Activated CD4-positive, alpha-beta T cell treated with anti-CD3 and anti-CD28 coated beads, Interleukin-2, amount 10 ng/mL, durations not matched to agents 24 days and 14 days (primary cell): ENCODE measurements around the gene PLCH2. TPM values are rescaled to one million over a fixed set of nuclear protein-coding genes. Genes with fewer than 3 reads are reported as not detected.
"Not testable (repeated sequence)": the region's sequence is repeated elsewhere in the genome, so short reads cannot be mapped to it uniquely, and the experiment has no call there.

Experiments used
- DNase-seq: peaks from one replicate; pipeline ENCODE4 v3.0.0; 2022
- H3K27ac Mint-ChIP-seq: one replicate; pipeline ENCODE4 v1.8.0; 2022; ENCODE audit warnings: mild to moderate bottlenecking, mixed read lengths
- H3K27me3 Mint-ChIP-seq: one replicate; pipeline ENCODE4 v1.8.0; 2022; ENCODE audit warnings: mixed read lengths
- H3K36me3 Mint-ChIP-seq: one replicate; pipeline ENCODE4 v1.8.0; 2022; ENCODE audit warnings: low read depth, mild to moderate bottlenecking, mixed read lengths
- H3K4me1 Mint-ChIP-seq: one replicate; pipeline ENCODE4 v1.8.0; 2021; ENCODE audit warnings: mixed read lengths
- H3K4me3 Mint-ChIP-seq: one replicate; pipeline ENCODE4 v1.8.0; 2022; ENCODE audit warnings: mild to moderate bottlenecking, moderate library complexity, mixed read lengths
- H3K9me3 Mint-ChIP-seq: one replicate; pipeline ENCODE4 v1.8.0; 2021; ENCODE audit warnings: mixed read lengths
- intact Hi-C: fragments of 100-400 bp; cut with micrococcal nuclease; formaldehyde crosslinking; loops from one replicate; pipeline ENCODE4 v1.15.1; 2023
- total RNA-seq: library from RNA; stranded (reverse); gene quantifications from 2 replicates; pipeline ENCODE4 v1.2.3, GENCODE V29; 2022

The PLCH2 gene
- total RNA-seq, 1 donor from 2014 or later = 2.8 TPM

GRCh38 chr1:2446394-2446793 is 29.7 kb upstream of the PLCH2 start:
- intact Hi-C loops = no loop called here
- Mint-ChIP-seq H3K4me3 (no peak overlapping the region), H3K9me3 (no peaks in the 10 kb centered on the region), H3K27me3 (peaks cover 9% of the 10 kb centered on the region), H3K4me1 (no peaks in the 10 kb centered on the region), H3K27ac (no peak overlapping the region), H3K36me3 (no peaks in the 10 kb centered on the region)
- no peak for DNase-seq

GRCh38 chr1:2446861-2447260 is 29.2 kb upstream of the PLCH2 start:
- DNase-seq = no peak
- H3K27me3 Mint-ChIP-seq = peaks cover 9% of the 10 kb centered on the region
- no peaks in the 10 kb centered on the region for H3K9me3 Mint-ChIP-seq
- H3K27ac Mint-ChIP-seq = no peak overlapping the region
- intact Hi-C loops = no loop called here
- no peak overlapping the region for H3K4me3 Mint-ChIP-seq
- no peaks in the 10 kb centered on the region for H3K36me3 Mint-ChIP-seq
- no peaks in the 10 kb centered on the region for H3K4me1 Mint-ChIP-seq

GRCh38 chr1:2447276-2448097 is 28.6 kb upstream of the PLCH2 start:
- Mint-ChIP-seq H3K4me1 (no peaks in the 10 kb centered on the region), H3K9me3 (no peaks in the 10 kb centered on the region), H3K4me3 (no peak overlapping the region), H3K27ac (no peak overlapping the region), H3K27me3 (peaks cover 9% of the 10 kb centered on the region), H3K36me3 (no peaks in the 10 kb centered on the region)
- intact Hi-C loops = no loop called here
- no peak for DNase-seq

GRCh38 chr1:2448098-2448445 is 28.0 kb upstream of the PLCH2 start:
- Mint-ChIP-seq H3K36me3 (no peaks in the 10 kb centered on the region), H3K27ac (no peak overlapping the region), H3K4me3 (no peak overlapping the region), H3K27me3 (peaks cover 6% of the 10 kb centered on the region), H3K4me1 (no peaks in the 10 kb centered on the region), H3K9me3 (no peaks in the 10 kb centered on the region)
- no peak for DNase-seq
- intact Hi-C loops = no loop called here

GRCh38 chr1:2449636-2450454 is 26.2 kb upstream of the PLCH2 start:
- H3K4me3 Mint-ChIP-seq = no peak overlapping the region
- no peaks in the 10 kb centered on the region for H3K4me1 Mint-ChIP-seq
- no peak for DNase-seq
- no peaks in the 10 kb centered on the region for H3K9me3 Mint-ChIP-seq
- H3K36me3 Mint-ChIP-seq = no peaks in the 10 kb centered on the region
- H3K27me3 Mint-ChIP-seq = peaks cover 4% of the 10 kb centered on the region
- intact Hi-C loops = no loop called here
- H3K27ac Mint-ChIP-seq = no peak overlapping the region

GRCh38 chr1:2451741-2452140 is 24.3 kb upstream of the PLCH2 start:
- intact Hi-C loops = no loop called here
- no peaks in the 10 kb centered on the region for H3K27me3 Mint-ChIP-seq
- no peak overlapping the region for H3K4me3 Mint-ChIP-seq
- no peaks in the 10 kb centered on the region for H3K4me1 Mint-ChIP-seq
- H3K9me3 Mint-ChIP-seq = no peaks in the 10 kb centered on the region
- no peak for DNase-seq
- H3K27ac Mint-ChIP-seq = no peak overlapping the region
- H3K36me3 Mint-ChIP-seq = no peaks in the 10 kb centered on the region

- Mint-ChIP-seq H3K4me3 (no peak overlapping the region), H3K9me3 (no peaks in the 10 kb centered on the region), H3K4me1 (no peaks in the 10 kb centered on the region), H3K36me3 (no peaks in the 10 kb centered on the region), H3K27ac (no peak overlapping the region), H3K27me3 (no peaks in the 10 kb centered on the region)
- no peak for DNase-seq
- intact Hi-C loops = no loop called here
Observed at GRCh38 chr1:2452201-2452931, 23.7 kb upstream of the PLCH2 start.

GRCh38 chr1:2452932-2453315 is 23.2 kb upstream of the PLCH2 start:
- Mint-ChIP-seq H3K36me3 (no peaks in the 10 kb centered on the region), H3K4me3 (no peak overlapping the region), H3K9me3 (no peaks in the 10 kb centered on the region), H3K4me1 (no peaks in the 10 kb centered on the region), H3K27ac (no peak overlapping the region), H3K27me3 (no peaks in the 10 kb centered on the region)
- DNase-seq = no peak
- intact Hi-C loops = no loop called here

- H3K4me1 Mint-ChIP-seq = no peaks in the 10 kb centered on the region
- no peak overlapping the region for H3K27ac Mint-ChIP-seq
- H3K4me3 Mint-ChIP-seq = no peak overlapping the region
- H3K36me3 Mint-ChIP-seq = no peaks in the 10 kb centered on the region
- DNase-seq = no peak
- intact Hi-C loops = no loop called here
- H3K27me3 Mint-ChIP-seq = no peaks in the 10 kb centered on the region
- no peaks in the 10 kb centered on the region for H3K9me3 Mint-ChIP-seq
Observed at GRCh38 chr1:2454227-2454626, 21.9 kb upstream of the PLCH2 start.

- Mint-ChIP-seq H3K27me3 (no peaks in the 10 kb centered on the region), H3K36me3 (no peaks in the 10 kb centered on the region), H3K9me3 (no peaks in the 10 kb centered on the region), H3K4me3 (no peak overlapping the region), H3K27ac (no peak overlapping the region), H3K4me1 (no peaks in the 10 kb centered on the region)
- intact Hi-C loops = no loop called here
- DNase-seq = no peak
Observed at GRCh38 chr1:2455757-2456156, 20.3 kb upstream of the PLCH2 start.

- Mint-ChIP-seq H3K9me3 (no peaks in the 10 kb centered on the region), H3K4me3 (no peak overlapping the region), H3K36me3 (no peaks in the 10 kb centered on the region), H3K4me1 (no peaks in the 10 kb centered on the region), H3K27ac (no peak overlapping the region), H3K27me3 (no peaks in the 10 kb centered on the region)
- no peak for DNase-seq
- intact Hi-C loops = no loop called here
Observed at GRCh38 chr1:2457444-2457843, 18.6 kb upstream of the PLCH2 start.

GRCh38 chr1:2458687-2459086 is 17.4 kb upstream of the PLCH2 start:
- Mint-ChIP-seq H3K36me3 (no peaks in the 10 kb centered on the region), H3K27me3 (no peaks in the 10 kb centered on the region), H3K9me3 (no peaks in the 10 kb centered on the region), H3K4me1 (no peaks in the 10 kb centered on the region), H3K27ac (no peak overlapping the region), H3K4me3 (no peak overlapping the region)
- intact Hi-C loops = no loop called here
- no peak for DNase-seq

GRCh38 chr1:2459102-2459753 is 16.9 kb upstream of the PLCH2 start:
- H3K27ac Mint-ChIP-seq = not testable (repeated sequence)

GRCh38 chr1:2459757-2460156 is 16.3 kb upstream of the PLCH2 start:
- no peak for DNase-seq
- Mint-ChIP-seq H3K27me3 (no peaks in the 10 kb centered on the region), H3K4me1 (no peaks in the 10 kb centered on the region), H3K27ac (no peak overlapping the region), H3K4me3 (no peak overlapping the region), H3K36me3 (no peaks in the 10 kb centered on the region), H3K9me3 (no peaks in the 10 kb centered on the region)
- intact Hi-C loops = no loop called here

More at GRCh38 chr1:2459102-2459753, 16.9 kb upstream of the PLCH2 start:
- H3K9me3 Mint-ChIP-seq, H3K27me3 Mint-ChIP-seq, H3K36me3 Mint-ChIP-seq, intact Hi-C loops, H3K4me1 Mint-ChIP-seq, H3K4me3 Mint-ChIP-seq, DNase-seq: not testable (repeated sequence)
